HG02610 (cell line): ENCODE results near the gene CTIF.

Experiments used
- ATAC-seq: cut with Tn5 transposase; IDR thresholded peaks from one replicate; pipeline ENCODE4 v1.9.1; 2021; ENCODE audit warnings: mild to moderate bottlenecking, moderate library complexity; ENCODE audit not compliant: unreplicated experiment

The CTIF gene

GRCh38 chr18:48721312-48721711 lies 182.5 kb downstream of the CTIF start:
- ATAC-seq: no peak

- no peak for ATAC-seq
These were observed 184.2 kb downstream of the CTIF start for GRCh38 chr18:48723016-48723415.

- ATAC-seq: no peak
These were observed 185.0 kb downstream of the CTIF start for GRCh38 chr18:48723837-48724236.

- ATAC-seq: no peak
These were observed 185.6 kb downstream of the CTIF start for GRCh38 chr18:48724442-48724841.

GRCh38 chr18:48724939-48725338 lies 186.1 kb downstream of the CTIF start:
- ATAC-seq: no peak

- no peak for ATAC-seq
These were observed 186.7 kb downstream of the CTIF start for GRCh38 chr18:48725562-48725961.

- no peak for ATAC-seq
These were observed 188.8 kb downstream of the CTIF start for GRCh38 chr18:48727681-48728080.

GRCh38 chr18:48728204-48728833 lies 189.5 kb downstream of the CTIF start:
- ATAC-seq: no peak

GRCh38 chr18:48729404-48729803 lies 190.6 kb downstream of the CTIF start:
- ATAC-seq: no peak

- no peak for ATAC-seq
These were observed 191.2 kb downstream of the CTIF start for GRCh38 chr18:48730010-48730409.

- peak; percentile 54 for ATAC-seq
These were observed 194.1 kb downstream of the CTIF start for GRCh38 chr18:48732767-48733424.

- ATAC-seq: no peak
These were observed 194.9 kb downstream of the CTIF start for GRCh38 chr18:48733643-48734253.

- ATAC-seq: no peak
These were observed 195.6 kb downstream of the CTIF start for GRCh38 chr18:48734460-48734859.

- ATAC-seq: no peak
These were observed 196.3 kb downstream of the CTIF start for GRCh38 chr18:48735080-48735676.

GRCh38 chr18:48735681-48736255 lies 196.9 kb downstream of the CTIF start:
- ATAC-seq: no peak

GRCh38 chr18:48736321-48737260 lies 197.8 kb downstream of the CTIF start:
- no peak for ATAC-seq

GRCh38 chr18:48739266-48740067 lies 200.6 kb downstream of the CTIF start:
- no peak for ATAC-seq

GRCh38 chr18:48740068-48740440 lies 201.2 kb downstream of the CTIF start:
- no peak for ATAC-seq

- no peak for ATAC-seq
These were observed 202.1 kb downstream of the CTIF start for GRCh38 chr18:48740851-48741485.
